Lung microvascular endothelial cell (primary cell): ENCODE data around the gene UNC5B. TPM values are rescaled to one million over a fixed set of nuclear protein-coding genes. Genes with fewer than 3 reads are reported as not detected.

ENCODE experiments used
- DNase-seq, 2 donors: peaks; one replicate each; pipeline versions ENCODE4 v3.0.0 to v3.0.0-alpha.2; 2010; ENCODE audit warnings: low read depth in 2 of 2
- total RNA-seq: library from RNA; depleted of rRNA; stranded (reverse); fragments of >200 nt; gene quantifications from 2 replicates; pipeline ENCODE4 v1.2.1, GENCODE V29; 2014

Gene UNC5B
- total RNA-seq, 1 donor from 2014 or later, result 10.9 TPM

GRCh38 chr10:71280216-71280615 lies 67.8 kb downstream of the UNC5B start:
- peak in 1 of 2 donors; percentile 70 for DNase-seq

- no peak for DNase-seq
Measured at GRCh38 chr10:71280825-71281224, 68.5 kb downstream of the UNC5B start.

GRCh38 chr10:71281646-71282322 lies 69.4 kb downstream of the UNC5B start:
- no peak for DNase-seq

GRCh38 chr10:71282323-71282680 lies 69.9 kb downstream of the UNC5B start:
- DNase-seq, result no peak

- no peak for DNase-seq
Measured at GRCh38 chr10:71283410-71283809, 71.0 kb downstream of the UNC5B start.

GRCh38 chr10:71283876-71284275 lies 71.5 kb downstream of the UNC5B start:
- no peak for DNase-seq

GRCh38 chr10:71284544-71285179 lies 72.3 kb downstream of the UNC5B start:
- DNase-seq, result no peak

- DNase-seq, result peak; percentile 54 to 70
Measured at GRCh38 chr10:71285180-71285545, 72.8 kb downstream of the UNC5B start.

GRCh38 chr10:71285986-71286385 lies 73.6 kb downstream of the UNC5B start:
- DNase-seq, result no peak

GRCh38 chr10:71286521-71287294 lies 74.3 kb downstream of the UNC5B start:
- DNase-seq, result no peak

GRCh38 chr10:71287456-71287855 lies 75.1 kb downstream of the UNC5B start:
- DNase-seq, result no peak

- no peak for DNase-seq
Measured at GRCh38 chr10:71288461-71288860, 76.1 kb downstream of the UNC5B start.

- DNase-seq, result no peak
Measured at GRCh38 chr10:71289421-71290130, 77.2 kb downstream of the UNC5B start.

GRCh38 chr10:71290331-71290730 lies 78.0 kb downstream of the UNC5B start:
- DNase-seq, result no peak

- DNase-seq, result no peak
Measured at GRCh38 chr10:71290806-71291527, 78.6 kb downstream of the UNC5B start.

- no peak for DNase-seq
Measured at GRCh38 chr10:71291528-71291900, 79.1 kb downstream of the UNC5B start.

GRCh38 chr10:71292624-71293445 lies 80.5 kb downstream of the UNC5B start:
- no peak for DNase-seq

- DNase-seq, result no peak
Measured at GRCh38 chr10:71293446-71294084, 81.2 kb downstream of the UNC5B start.

GRCh38 chr10:71294091-71294561 lies 81.8 kb downstream of the UNC5B start:
- DNase-seq, result no peak

GRCh38 chr10:71294856-71295255 lies 82.5 kb downstream of the UNC5B start:
- DNase-seq, result no peak
